SK-N-SH (cell line): ENCODE measurements around the gene GPR152. TPM values are rescaled to one million over a fixed set of nuclear protein-coding genes. Genes with fewer than 3 reads are reported as not detected.

Experiments used
- CTCF ChIA-PET: fragments of 300-600, 350-600 bp; formaldehyde crosslinking; extraction: SDS; loops from one replicate; lab custom pipeline; 2021; lab: Yijun Ruan, JAX
- POLR2A ChIA-PET: fragments of 350-600 bp; sonication (Branson Sonifier 250); formaldehyde crosslinking; extraction: SDS; loops from one replicate; lab custom pipeline; 2020; ENCODE audit warnings: antibody characterized with exemption, inconsistent platforms; lab: Yijun Ruan, JAX
- DNase-seq: peaks from one replicate; pipeline ENCODE4 v3.0.0; 2012
- H2AFZ ChIP-seq: fragments of 200-600 bp; sonication (generic); 2 replicates; pipeline ENCODE4 v1.8.1; 2016; ENCODE audit warnings: antibody characterized with exemption, mild to moderate bottlenecking, low read depth
- H3F3A ChIP-seq: fragments of 200-600 bp; sonication (generic); replicated peaks from 2 replicates; pipeline ENCODE3; 2016; ENCODE audit warnings: antibody characterized with exemption, mild to moderate bottlenecking; ENCODE audit not compliant: insufficient read depth
- H3K27ac ChIP-seq, 2 experiments: fragments of 200-500 bp in 1 of 2; fragments of 200-600 bp in 1 of 2; sonication (Bioruptor generic) in 1 of 2; sonication (generic), shearing (Covaris generic) in 1 of 2; 2 replicates each; pipeline versions ENCODE4 v1.5.1 to v1.6.1; 2014 to 2016; ENCODE audit warnings: low read depth in 2 of 2, inconsistent platforms in 1 of 2, low read length in 1 of 2, mild to moderate bottlenecking in 1 of 2, mixed read lengths in 1 of 2
- H3K27me3 ChIP-seq: fragments of 200-600 bp; sonication (generic), shearing (Covaris generic); 2 replicates; pipeline ENCODE4 v1.6.1; 2016; ENCODE audit warnings: mixed run types; ENCODE audit not compliant: insufficient read depth
- H3K36me3 ChIP-seq, 2 experiments: fragments of 200-500 bp in 1 of 2; fragments of 200-600 bp in 1 of 2; sonication (Bioruptor generic) in 1 of 2; sonication (generic) in 1 of 2; replicated peaks in 1 of 2; 2 replicates each; pipeline versions ENCODE3 to v1.5.1; 2014 to 2016; ENCODE audit warnings: low read length in 1 of 2, mild to moderate bottlenecking in 1 of 2; ENCODE audit not compliant: insufficient read depth in 2 of 2, control insufficient read depth in 1 of 2
- H3K4me1 ChIP-seq, 2 experiments: fragments of 200-500 bp in 1 of 2; fragments of 200-600 bp in 1 of 2; sonication (Bioruptor generic) in 1 of 2; sonication (generic), shearing (Covaris generic) in 1 of 2; 2 replicates each; pipeline versions ENCODE4 v1.5.1 to v1.6.1; 2014 to 2016; ENCODE audit warnings: low read depth in 1 of 2, low read length in 1 of 2, mixed run types in 1 of 2; ENCODE audit not compliant: insufficient read depth in 2 of 2, control insufficient read depth in 1 of 2
- H3K4me2 ChIP-seq: fragments of 200-600 bp; sonication (generic), shearing (Covaris generic); 2 replicates; pipeline ENCODE4 v1.6.1; 2017; ENCODE audit warnings: mixed run types
- H3K4me3 ChIP-seq, 2 experiments: fragments of 200-500 bp in 1 of 2; fragments of 200-600 bp in 1 of 2; sonication (Bioruptor generic) in 1 of 2; sonication (generic), shearing (Covaris generic) in 1 of 2; 2 replicates each; pipeline versions ENCODE4 v1.5.1 to v1.8.1; 2014 to 2016; ENCODE audit warnings: low read depth in 2 of 2, inconsistent platforms in 1 of 2, low read length in 1 of 2, mild to moderate bottlenecking in 1 of 2, mixed read lengths in 1 of 2, moderate library complexity in 1 of 2
- H3K79me2 ChIP-seq: fragments of 200-600 bp; sonication (generic); 2 replicates; pipeline ENCODE4 v1.8.1; 2017; ENCODE audit warnings: mild to moderate bottlenecking; ENCODE audit not compliant: insufficient read depth
- H3K9ac ChIP-seq: fragments of 200-600 bp; sonication (generic); 2 replicates; pipeline ENCODE4 v1.6.1; 2017; ENCODE audit warnings: mixed run types
- H3K9me2 ChIP-seq: fragments of 200-600 bp; sonication (generic); 2 replicates; pipeline ENCODE4 v1.6.1; 2017; ENCODE audit warnings: mixed run types
- H3K9me3 ChIP-seq: fragments of 200-600 bp; sonication (generic); 2 replicates; pipeline ENCODE4 v1.6.1; 2017; ENCODE audit warnings: mixed run types, mild to moderate bottlenecking, moderate library complexity
- H4K20me1 ChIP-seq: fragments of 200-600 bp; sonication (generic); 2 replicates; pipeline ENCODE4 v1.6.1; 2017; ENCODE audit warnings: mild to moderate bottlenecking, mixed run types; ENCODE audit not compliant: insufficient read depth
- CHD2 ChIP-seq: fragments of 150-350 bp; IDR thresholded peaks from 2 replicates; pipeline ENCODE4 v1.6.1; 2018; ENCODE audit warnings: low read length; ENCODE audit not compliant: partially characterized antibody
- CTCF ChIP-seq: fragments of 200-600 bp; sonication (generic); IDR thresholded peaks from 2 replicates; pipeline ENCODE4 v1.6.1; 2017; ENCODE audit warnings: antibody characterized with exemption, mild to moderate bottlenecking, moderate library complexity
- ELF1 ChIP-seq: IDR thresholded peaks from 2 replicates; pipeline ENCODE4 v1.4.0; 2012
- EZH2phosphoT487 ChIP-seq: fragments of 200-600 bp; sonication (generic); IDR thresholded peaks from 2 replicates; pipeline ENCODE4 v1.6.1; 2017; ENCODE audit warnings: low read depth, mixed run types, mild to moderate bottlenecking, antibody characterized with exemption, moderate library complexity, borderline replicate concordance
- FOSL2 ChIP-seq: IDR thresholded peaks from 2 replicates; pipeline ENCODE4 v1.4.0; 2012; ENCODE audit warnings: low read depth, mild to moderate bottlenecking, moderate library complexity, borderline replicate concordance
- FOXJ3 ChIP-seq: sonication (generic); formaldehyde crosslinking; IDR thresholded peaks from 2 replicates; pipeline ENCODE4 v1.5.1; 2020; ENCODE audit warnings: mild to moderate bottlenecking, missing genetic modification reagents
- FOXM1 ChIP-seq: IDR thresholded peaks from 2 replicates; pipeline ENCODE4 v1.4.0; 2012; ENCODE audit warnings: low read depth, mild to moderate bottlenecking
- GATA2 ChIP-seq: sonication (generic); formaldehyde crosslinking; IDR thresholded peaks from 2 replicates; pipeline ENCODE4 v1.5.0; 2020; ENCODE audit warnings: mild to moderate bottlenecking, missing genetic modification reagents
- IRF3 ChIP-seq: fragments of 150-350 bp; IDR thresholded peaks from 2 replicates; pipeline ENCODE4 v1.6.1; 2016; ENCODE audit warnings: mild to moderate bottlenecking, low read depth, low read length
- MAX ChIP-seq: IDR thresholded peaks from 2 replicates; pipeline ENCODE4 v1.4.0; 2012; ENCODE audit warnings: low read depth
- MXI1 ChIP-seq: IDR thresholded peaks from 2 replicates; pipeline ENCODE4 v1.6.1; 2012; ENCODE audit warnings: mild to moderate bottlenecking, low read depth, low read length, improper control_type of control experiment
- NFIC ChIP-seq: IDR thresholded peaks from 2 replicates; pipeline ENCODE4 v1.4.0; 2012; ENCODE audit warnings: borderline replicate concordance
- POLR2AphosphoS5 ChIP-seq: IDR thresholded peaks from 2 replicates; pipeline ENCODE4 v1.6.1; 2012; ENCODE audit warnings: low read depth, low read length
- RXRA ChIP-seq: IDR thresholded peaks from 2 replicates; pipeline ENCODE4 v1.4.0; 2012; ENCODE audit warnings: low read depth, mild to moderate bottlenecking, borderline replicate concordance
- SIN3A ChIP-seq: IDR thresholded peaks from 2 replicates; pipeline ENCODE4 v1.6.1; 2012; ENCODE audit warnings: low read depth, mild to moderate bottlenecking, low read length, moderate library complexity, borderline replicate concordance
- SMC3 ChIP-seq: IDR thresholded peaks from 2 replicates; pipeline ENCODE4 v1.6.1; 2012; ENCODE audit warnings: low read depth, low read length, improper control_type of control experiment
- TAF1 ChIP-seq: IDR thresholded peaks from 2 replicates; pipeline ENCODE4 v1.6.1; 2012; ENCODE audit warnings: low read depth, mild to moderate bottlenecking, low read length, moderate library complexity, borderline replicate concordance
- TCF12 ChIP-seq: IDR thresholded peaks from 2 replicates; pipeline ENCODE4 v1.4.0; 2012
- TEAD4 ChIP-seq: IDR thresholded peaks from 2 replicates; pipeline ENCODE4 v1.4.0; 2012; ENCODE audit warnings: mild to moderate bottlenecking, borderline replicate concordance; ENCODE audit not compliant: insufficient read depth
- WGBS: methylation state at CpG from one replicate; pipeline ENCODE4 v1.1.6; 2017; ENCODE audit warnings: low lambda C conversion rate; 5-methylcytosine and 5-hydroxymethylcytosine counted together
- polyA plus RNA-seq, 3 experiments: library from polyadenylated mRNA; depleted of rRNA; stranded (reverse); fragments of >200 nt; gene quantifications; 2 replicates each; pipeline ENCODE4 v1.2.3, GENCODE V29; 2012

Gene GPR152
- polyA plus RNA-seq, 1 of the 3 experiments (the other 2 are of a cell fraction): not detected

GRCh38 chr11:67500831-67501715 lies 48.5 kb upstream of the GPR152 start:
- Histone ChIP-seq H3K9me2 (no peaks in the 10 kb centered on the region), H3K9ac (no peak overlapping the region), H3F3A (peaks cover 8% of the 10 kb centered on the region), H3K79me2 (peaks cover 14% of the 10 kb centered on the region), H3K4me3 (no peak overlapping the region), H3K27ac (no peak overlapping the region), H3K27me3 (no peaks in the 10 kb centered on the region), H3K9me3 (no peaks in the 10 kb centered on the region), H4K20me1 (peaks cover 13% of the 10 kb centered on the region), H3K4me2 (no peak overlapping the region), H2AFZ (no peak overlapping the region), H3K36me3 (peaks cover 10 to 13% of the 10 kb centered on the region in 2 experiments), H3K4me1 (peaks cover 7 to 16% of the 10 kb centered on the region in 2 experiments)
- ChIA-PET CTCF (interaction anchor here (1.1 kb wide), 2 partner anchors 99 to 145 kb away, joined by 3 read pairs; partner anchors contain the start of gene PPP1CA), POLR2A (interaction anchor here (0.6 kb wide), 1 partner anchor 24 kb away, joined by 4 read pairs; no protein-coding TSS in a partner anchor)
- TF ChIP-seq IRF3 (no peak), SIN3A (no peak), NFIC (no peak), MAX (no peak), TAF1 (no peak), CTCF (no peak), GATA2 (CRISPR knock-in tag) (no peak), EZH2phosphoT487 (no peak), FOXM1 (no peak), FOSL2 (no peak), TCF12 (no peak), SMC3 (no peak), CHD2 (no peak), POLR2AphosphoS5 (no peak), FOXJ3 (CRISPR knock-in tag) (no peak), MXI1 (no peak), TEAD4 (no peak), ELF1 (no peak), RXRA (no peak)
- no peak for DNase-seq
- WGBS: 94% methylated on average over 9 of the region's 9 CpGs
